PC-9 (cell line): ENCODE results near the gene CYP2E1. TPM values are rescaled to one million over a fixed set of nuclear protein-coding genes. Genes with fewer than 3 reads are reported as not detected.

Source experiments
- BruUV-seq: library from RNA; stranded (reverse); fragments of 400-500 nt; replicated peaks from 2 replicates; lab custom pipeline; 2021; lab: Mats Ljungman, UMichigan
- CTCF ChIA-PET: fragments of 300-600 bp; sonication (Branson Sonifier 250); formaldehyde crosslinking; loops from one replicate; lab custom pipeline; 2022; ENCODE audit warnings: antibody characterized with exemption; lab: Charles Lee
- POLR2A ChIA-PET: fragments of 300-600 bp; sonication (Branson Sonifier 250); formaldehyde crosslinking; loops from one replicate; lab custom pipeline; 2022; ENCODE audit warnings: antibody characterized with exemption; ENCODE audit not compliant: unreplicated experiment; lab: Charles Lee
- DNase-seq, 2 experiments: peaks; one replicate each; pipeline versions ENCODE4 v3.0.0 to v3.0.0-alpha.2; 2015 to 2022; ENCODE audit warnings: mixed read lengths in 1 of 2
- H2AFZ ChIP-seq: fragments of 200-600 bp; sonication (generic); 2 replicates; pipeline ENCODE4 v1.8.1; 2017; ENCODE audit warnings: antibody characterized with exemption
- H3F3A ChIP-seq: fragments of 200-600 bp; sonication (generic); 2 replicates; pipeline ENCODE4 v1.8.1; 2017; ENCODE audit warnings: antibody characterized with exemption, mild to moderate bottlenecking, low read depth; ENCODE audit not compliant: insufficient read depth
- H3K27ac ChIP-seq: fragments of 200-600 bp; sonication (generic); 2 replicates; pipeline ENCODE4 v1.6.1; 2016; ENCODE audit warnings: mixed run types
- H3K27me3 ChIP-seq: fragments of 200-600 bp; sonication (generic); 2 replicates; pipeline ENCODE4 v1.6.1; 2016; ENCODE audit warnings: low read depth, mixed run types; ENCODE audit not compliant: insufficient read depth
- H3K36me3 ChIP-seq: fragments of 200-600 bp; sonication (generic); 2 replicates; pipeline ENCODE4 v1.6.1; 2016; ENCODE audit warnings: low read depth, mixed run types
- H3K4me1 ChIP-seq: fragments of 200-600 bp; sonication (generic); replicated peaks from 2 replicates; pipeline ENCODE4 v1.6.1; 2016; ENCODE audit warnings: mixed run types; ENCODE audit not compliant: insufficient read depth
- H3K4me2 ChIP-seq: fragments of 200-600 bp; sonication (generic); 2 replicates; pipeline ENCODE4 v1.6.1; 2017; ENCODE audit warnings: mixed run types
- H3K4me3 ChIP-seq: fragments of 200-600 bp; sonication (generic); 2 replicates; pipeline ENCODE4 v1.6.1; 2016; ENCODE audit warnings: mixed run types
- H3K79me2 ChIP-seq: fragments of 200-600 bp; sonication (generic); 2 replicates; pipeline ENCODE4 v1.6.1; 2017; ENCODE audit warnings: low read depth, mixed run types
- H3K9me2 ChIP-seq: fragments of 200-600 bp; sonication (generic); 2 replicates; pipeline ENCODE4 v1.8.1; 2017; ENCODE audit warnings: mild to moderate bottlenecking; ENCODE audit not compliant: insufficient read depth
- H3K9me3 ChIP-seq: fragments of 200-600 bp; sonication (generic); 2 replicates; pipeline ENCODE4 v1.8.1; 2016; ENCODE audit warnings: low read depth; ENCODE audit not compliant: insufficient read depth
- H4K20me1 ChIP-seq: fragments of 200-600 bp; sonication (generic); 2 replicates; pipeline ENCODE4 v1.8.1; 2017; ENCODE audit not compliant: insufficient read depth
- EZH2 ChIP-seq: fragments of 200-600 bp; sonication (generic); IDR thresholded peaks from 2 replicates; pipeline ENCODE4 v1.8.0; 2017; ENCODE audit warnings: antibody characterized with exemption, low read depth
- intact Hi-C: fragments of 100-400 bp; cut with micrococcal nuclease; formaldehyde crosslinking; loops from one replicate; pipeline ENCODE4 v1.10.0; 2022; ENCODE audit not compliant: unreplicated experiment
- total RNA-seq: library from RNA; stranded (reverse); gene quantifications from 2 replicates; pipeline ENCODE4 v1.2.3, GENCODE V29; 2021
- TF ChIP-seq, protein P1 (sequence below): fragments of 200-600 bp; sonication (generic); conservative IDR thresholded peaks from 2 replicates; pipeline ENCODE4 v1.6.1; 2017; ENCODE audit warnings: mixed run types, antibody characterized with exemption, mild to moderate bottlenecking, moderate library complexity

The CYP2E1 gene
- total RNA-seq, 1 experiment from 2014 or later, result 1.6 TPM

DNA sequence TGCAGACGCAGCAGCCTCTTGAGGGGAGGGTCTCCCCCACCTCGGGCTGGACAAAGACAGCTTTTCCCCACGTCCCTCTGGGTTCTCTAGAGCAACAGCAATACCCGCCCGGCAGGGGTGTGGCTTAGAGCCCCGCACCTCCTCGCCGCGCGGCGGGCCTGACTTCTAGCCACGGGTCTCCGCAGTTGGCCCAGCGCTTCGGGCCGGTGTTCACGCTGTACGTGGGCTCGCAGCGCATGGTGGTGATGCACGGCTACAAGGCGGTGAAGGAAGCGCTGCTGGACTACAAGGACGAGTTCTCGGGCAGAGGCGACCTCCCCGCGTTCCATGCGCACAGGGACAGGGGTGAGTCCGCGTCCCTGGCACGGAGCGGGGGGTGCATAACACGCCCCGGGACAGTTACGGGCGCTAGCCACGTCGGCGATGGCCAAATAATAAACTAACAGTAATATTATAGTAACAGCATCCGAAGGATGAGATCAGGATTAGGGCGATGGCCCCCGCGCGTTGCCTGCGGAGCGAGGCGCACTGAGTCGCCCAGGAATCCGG, 1.2 kb downstream of the CYP2E1 start:
- POLR2A ChIA-PET, result no interaction called here

DNA sequence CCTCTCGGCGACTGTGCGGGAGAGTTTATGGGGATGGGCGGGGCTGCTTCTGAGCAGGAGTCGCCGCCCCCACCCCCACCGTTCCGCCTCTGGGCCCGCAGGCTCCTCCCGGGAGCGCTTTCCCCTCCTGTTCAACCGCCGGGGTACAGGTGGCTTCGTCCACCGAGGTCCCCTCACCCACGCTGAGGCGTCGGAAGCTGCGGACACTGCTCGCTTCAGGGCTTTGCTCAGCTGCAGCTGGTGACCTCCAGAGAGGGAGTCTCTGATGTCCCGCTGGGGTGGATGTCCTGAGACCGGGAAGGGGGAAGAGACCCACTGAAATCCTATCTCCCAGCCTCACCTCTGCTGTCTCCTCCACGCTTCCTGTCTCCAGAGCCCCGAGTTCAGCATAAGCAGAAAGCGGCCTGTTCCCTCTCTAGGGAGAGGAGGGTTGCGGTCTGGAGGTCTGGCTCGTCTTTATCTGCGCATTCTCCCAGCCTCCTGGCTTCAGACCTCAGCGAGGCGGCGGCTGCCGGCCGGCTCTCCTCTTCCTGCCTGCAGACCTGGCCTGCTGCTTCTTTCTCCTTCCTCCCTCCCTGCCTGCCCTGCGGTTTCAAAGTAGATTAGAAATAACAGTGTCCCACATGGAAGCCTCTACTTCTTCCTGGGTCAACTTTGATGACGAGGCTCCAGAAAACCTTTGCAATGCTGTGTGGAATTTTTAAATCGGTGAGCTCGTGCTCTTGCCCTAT, 1.8 kb downstream of the CYP2E1 start:
- H3K4me2 ChIP-seq, result no peak overlapping the region
- no TSS peak for BruUV-seq
- H3K79me2 ChIP-seq, result no peaks in the 10 kb centered on the region
- no peak overlapping the region for H3K4me3 ChIP-seq
- H3F3A ChIP-seq, result no peaks in the 10 kb centered on the region
- ChIA-PET POLR2A (no interaction called here), CTCF (no interaction called here)
- no peaks in the 10 kb centered on the region for H4K20me1 ChIP-seq
- H3K9me3 ChIP-seq, result no peaks in the 10 kb centered on the region
- H2AFZ ChIP-seq, result no peak overlapping the region
- no peaks in the 10 kb centered on the region for H3K36me3 ChIP-seq
- intact Hi-C loops, result loop anchor here (10.0 kb wide), 2 partner anchors 154 to 204 kb away; partner anchors contain the start of genes ECHS1 and PAOX
- H3K9me2 ChIP-seq, result no peaks in the 10 kb centered on the region
- H3K27me3 ChIP-seq, result no peaks in the 10 kb centered on the region
- H3K4me1 ChIP-seq, result no peaks in the 10 kb centered on the region
- no peak for TF ChIP-seq EZH2
- TF ChIP-seq, protein P1, sequence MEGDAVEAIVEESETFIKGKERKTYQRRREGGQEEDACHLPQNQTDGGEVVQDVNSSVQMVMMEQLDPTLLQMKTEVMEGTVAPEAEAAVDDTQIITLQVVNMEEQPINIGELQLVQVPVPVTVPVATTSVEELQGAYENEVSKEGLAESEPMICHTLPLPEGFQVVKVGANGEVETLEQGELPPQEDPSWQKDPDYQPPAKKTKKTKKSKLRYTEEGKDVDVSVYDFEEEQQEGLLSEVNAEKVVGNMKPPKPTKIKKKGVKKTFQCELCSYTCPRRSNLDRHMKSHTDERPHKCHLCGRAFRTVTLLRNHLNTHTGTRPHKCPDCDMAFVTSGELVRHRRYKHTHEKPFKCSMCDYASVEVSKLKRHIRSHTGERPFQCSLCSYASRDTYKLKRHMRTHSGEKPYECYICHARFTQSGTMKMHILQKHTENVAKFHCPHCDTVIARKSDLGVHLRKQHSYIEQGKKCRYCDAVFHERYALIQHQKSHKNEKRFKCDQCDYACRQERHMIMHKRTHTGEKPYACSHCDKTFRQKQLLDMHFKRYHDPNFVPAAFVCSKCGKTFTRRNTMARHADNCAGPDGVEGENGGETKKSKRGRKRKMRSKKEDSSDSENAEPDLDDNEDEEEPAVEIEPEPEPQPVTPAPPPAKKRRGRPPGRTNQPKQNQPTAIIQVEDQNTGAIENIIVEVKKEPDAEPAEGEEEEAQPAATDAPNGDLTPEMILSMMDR, result no peak
- no peak overlapping the region for H3K27ac ChIP-seq
- peak in 1 of 2 experiments; percentile 24 for DNase-seq

More for the DNA sequence above, 1.2 kb downstream of the CYP2E1 start:
- Histone ChIP-seq H3F3A (no peaks in the 10 kb centered on the region), H2AFZ (no peak overlapping the region), H3K4me1 (no peaks in the 10 kb centered on the region), H3K9me2 (no peaks in the 10 kb centered on the region), H3K27ac (no peak overlapping the region), H4K20me1 (no peaks in the 10 kb centered on the region), H3K4me2 (no peak overlapping the region), H3K4me3 (no peak overlapping the region), H3K9me3 (no peaks in the 10 kb centered on the region), H3K27me3 (no peaks in the 10 kb centered on the region), H3K79me2 (no peaks in the 10 kb centered on the region), H3K36me3 (no peaks in the 10 kb centered on the region)
- DNase-seq, result no peak
- TF ChIP-seq EZH2, result no peak
- TF ChIP-seq, protein P1, result no peak
- intact Hi-C loops, result loop anchor here (10.0 kb wide), 2 partner anchors 154 to 204 kb away; partner anchors contain the start of genes ECHS1 and PAOX
- CTCF ChIA-PET, result no interaction called here
- no TSS peak for BruUV-seq

DNA sequence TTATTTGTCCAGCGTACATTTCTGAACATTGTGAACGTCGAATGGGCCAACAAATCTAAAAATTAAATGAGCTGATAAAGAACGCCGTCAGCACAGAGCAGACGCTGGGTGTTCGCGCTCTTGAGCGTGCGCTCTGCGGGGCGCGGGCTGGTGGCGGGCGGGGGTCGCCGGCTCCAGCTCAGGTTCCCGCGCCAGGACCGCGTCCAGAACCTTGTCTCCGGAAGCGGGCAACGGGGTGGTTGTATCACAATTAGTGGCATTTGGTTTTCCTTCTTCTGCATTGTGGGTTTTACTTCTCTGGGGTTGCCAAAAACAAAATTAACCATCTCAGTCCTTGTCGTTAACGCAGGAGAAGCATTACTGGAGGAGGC, 2.4 kb downstream of the CYP2E1 start:
- no peaks in the 10 kb centered on the region for H4K20me1 ChIP-seq
- no peak overlapping the region for H2AFZ ChIP-seq
- H3K27ac ChIP-seq, result no peak overlapping the region
- H3K27me3 ChIP-seq, result no peaks in the 10 kb centered on the region
- H3K79me2 ChIP-seq, result no peaks in the 10 kb centered on the region
- no peak overlapping the region for H3K4me3 ChIP-seq
- no peaks in the 10 kb centered on the region for H3K4me1 ChIP-seq
- no peaks in the 10 kb centered on the region for H3F3A ChIP-seq
- no peaks in the 10 kb centered on the region for H3K36me3 ChIP-seq
- H3K9me3 ChIP-seq, result no peaks in the 10 kb centered on the region
- no peak for DNase-seq
- BruUV-seq, result no TSS peak
- no peaks in the 10 kb centered on the region for H3K9me2 ChIP-seq
- ChIA-PET CTCF (no interaction called here), POLR2A (no interaction called here)
- TF ChIP-seq, protein P1, result no peak
- no peak for TF ChIP-seq EZH2
- intact Hi-C loops, result loop anchor here (10.0 kb wide), 2 partner anchors 155 to 205 kb away; partner anchors contain the start of genes ECHS1 and PAOX
- H3K4me2 ChIP-seq, result no peak overlapping the region
